Naive thymus-derived CD4-positive, alpha-beta T cell (primary cell): ENCODE results near the gene CAMK2D. TPM values are rescaled to one million over a fixed set of nuclear protein-coding genes. Genes with fewer than 3 reads are reported as not detected.
"Not testable (repeated sequence)": the region's sequence is repeated elsewhere in the genome, so short reads cannot be mapped to it uniquely, and the experiment has no call there.

ENCODE experiments used
- ATAC-seq: fragments of 150-1000 bp; cut with Tn5 transposase; 2 replicates; pipeline ENCODE4 v1.10.0; 2021; ENCODE audit warnings: mild to moderate bottlenecking, moderate library complexity
- CTCF ChIA-PET: fragments of 350-600 bp; sonication (Branson Sonifier 250); formaldehyde crosslinking; loops from one replicate; lab custom pipeline; 2021; ENCODE audit warnings: antibody characterized with exemption; lab: Charles Lee
- POLR2A ChIA-PET: fragments of 350-600 bp; sonication (Branson Sonifier 250); formaldehyde crosslinking; loops from one replicate; lab custom pipeline; 2021; ENCODE audit warnings: antibody characterized with exemption, inconsistent platforms; lab: Charles Lee
- DNase-seq, 9 donors: peaks; one replicate each; pipeline versions ENCODE4 v3.0.0 to v3.0.0-alpha.2; 2020 to 2022; ENCODE audit warnings: mixed read lengths in 1 of 9
- H3K27ac ChIP-seq: one replicate; pipeline ENCODE4 v1.7.0; 2013; ENCODE audit warnings: mild to moderate bottlenecking, low read depth, low read length, moderate library complexity
- H3K27me3 ChIP-seq, 2 donors: one replicate each; pipeline ENCODE4 v1.7.0; 2013; ENCODE audit warnings: low read length in 2 of 2, mild to moderate bottlenecking in 2 of 2, moderate library complexity in 2 of 2; ENCODE audit not compliant: control insufficient read depth in 2 of 2, insufficient read depth in 2 of 2
- H3K36me3 ChIP-seq, 3 experiments: 1 replicate in 2 of 3; 2 replicates in 1 of 3; pipeline ENCODE4 v1.7.0; 2013; ENCODE audit warnings: low read length in 3 of 3, mild to moderate bottlenecking in 3 of 3, moderate library complexity in 1 of 3; ENCODE audit not compliant: insufficient read depth in 3 of 3, control insufficient read depth in 2 of 3
- H3K4me1 ChIP-seq, 2 donors: one replicate each; pipeline ENCODE4 v1.7.0; 2013; ENCODE audit warnings: low read length in 2 of 2, mild to moderate bottlenecking in 2 of 2, moderate library complexity in 1 of 2; ENCODE audit not compliant: control insufficient read depth in 2 of 2, insufficient read depth in 2 of 2
- H3K4me3 ChIP-seq: 2 replicates; pipeline ENCODE4 v1.7.0; 2013; ENCODE audit warnings: mild to moderate bottlenecking, low read length
- H3K9me3 ChIP-seq, 3 experiments: 1 replicate in 2 of 3; 2 replicates in 1 of 3; pipeline ENCODE4 v1.7.0; 2013; ENCODE audit warnings: low read length in 3 of 3; ENCODE audit not compliant: control insufficient read depth in 2 of 3
- H3K27ac Mint-ChIP-seq, 9 donors: one replicate each; pipeline ENCODE4 v1.8.0; 2020 to 2022; ENCODE audit warnings: mixed read lengths in 9 of 9, mild to moderate bottlenecking in 8 of 9, moderate library complexity in 5 of 9, inconsistent platforms in 2 of 9
- H3K27me3 Mint-ChIP-seq, 5 donors: one replicate each; pipeline ENCODE4 v1.8.0; 2021 to 2022; ENCODE audit warnings: mixed read lengths in 5 of 5, mild to moderate bottlenecking in 1 of 5
- H3K36me3 Mint-ChIP-seq, 5 donors: one replicate each; pipeline ENCODE4 v1.8.0; 2020 to 2022; ENCODE audit warnings: mixed read lengths in 5 of 5, mild to moderate bottlenecking in 3 of 5, inconsistent platforms in 1 of 5
- H3K4me1 Mint-ChIP-seq, 7 donors: one replicate each; pipeline ENCODE4 v1.8.0; 2020 to 2022; ENCODE audit warnings: mixed read lengths in 7 of 7, mild to moderate bottlenecking in 3 of 7, inconsistent platforms in 1 of 7
- H3K4me3 Mint-ChIP-seq, 10 donors: one replicate each; pipeline ENCODE4 v1.8.0; 2020 to 2022; ENCODE audit warnings: mild to moderate bottlenecking in 10 of 10, mixed read lengths in 10 of 10, moderate library complexity in 6 of 10, inconsistent platforms in 2 of 10
- H3K9me3 Mint-ChIP-seq, 11 donors: one replicate each; pipeline ENCODE4 v1.8.0; 2020 to 2022; ENCODE audit warnings: mixed read lengths in 11 of 11, mild to moderate bottlenecking in 4 of 11, inconsistent platforms in 1 of 11, moderate library complexity in 1 of 11
- intact Hi-C, 2 donors: fragments of 100-400 bp; cut with micrococcal nuclease; formaldehyde crosslinking; loops; one replicate each; pipeline ENCODE4 v1.15.1; 2023
- polyA plus RNA-seq, 2 donors: library from polyadenylated mRNA; unstranded; fragments of 300-500 nt; fragmentation: Illumina TruSeq; gene quantifications; one replicate each; pipeline ENCODE4 v1.2.3, GENCODE V29; 2021
- total RNA-seq, 6 experiments: library from RNA in 5 of 6; stranded (reverse) in 5 of 6; gene quantifications; 1 replicate in 5 of 6; 2 replicates in 1 of 6; pipeline ENCODE4 v1.2.3 and lab custom pipeline; 2021 to 2026

Gene CAMK2D
- total and polyA plus RNA-seq, 7 experiments from 2014 or later, result 13.5 to 41.2 (median 36.1) TPM

DNA sequence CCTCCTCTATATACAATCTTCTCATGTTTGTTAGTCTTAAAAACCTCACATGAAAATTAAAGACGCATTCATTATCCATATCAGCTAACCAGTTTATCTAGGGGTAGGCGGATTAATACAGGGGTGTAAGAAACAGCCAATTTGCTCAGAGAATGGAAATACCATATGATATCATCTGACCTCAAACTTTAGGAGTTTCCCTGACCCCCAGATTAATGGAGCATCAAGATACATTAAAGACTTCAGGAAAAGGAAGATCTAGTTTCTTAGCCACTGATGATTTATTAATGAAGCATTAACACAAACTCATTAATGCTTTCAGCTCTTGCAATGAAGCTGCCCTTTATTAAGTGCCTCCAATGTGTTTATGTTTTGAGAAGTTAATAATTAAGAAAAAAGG, 67.5 kb downstream of the CAMK2D start:
- CTCF ChIA-PET, result interaction anchor here (1.5 kb wide), 1 partner anchor 11 kb away, joined by 3 read pairs; no protein-coding TSS in a partner anchor
- peaks cover 7 to 9% of the 10 kb centered on the region in 2 donors for H3K4me1 ChIP-seq
- Mint-ChIP-seq H3K27ac (peak overlapping the region in 6 of 9 donors; percentile 6 to 46 (median 23)), H3K4me3 (peak overlapping the region in 1 of 10 donors; percentile 23), H3K36me3 (peaks cover 0 to 20% (median 6%) of the 10 kb centered on the region in 5 donors), H3K9me3 (no peaks in the 10 kb centered on the region), H3K4me1 (peaks cover 10 to 37% (median 24%) of the 10 kb centered on the region in 7 donors), H3K27me3 (no peaks in the 10 kb centered on the region)
- intact Hi-C loops, result loop anchor here in 1 of 2 donors (5.0 kb wide), 1 partner anchor 33 kb away; no protein-coding TSS in a partner anchor
- no peak for DNase-seq
- H3K36me3 ChIP-seq, result no peaks in the 10 kb centered on the region
- POLR2A ChIA-PET, result interaction anchor here (1.4 kb wide), 1 partner anchor 17 kb away, joined by 3 read pairs; no protein-coding TSS in a partner anchor
- H3K27me3 ChIP-seq, result no peaks in the 10 kb centered on the region
- ATAC-seq, result no peak
- H3K9me3 ChIP-seq, result no peaks in the 10 kb centered on the region
- no peak overlapping the region for H3K4me3 ChIP-seq
- no peak overlapping the region for H3K27ac ChIP-seq

DNA sequence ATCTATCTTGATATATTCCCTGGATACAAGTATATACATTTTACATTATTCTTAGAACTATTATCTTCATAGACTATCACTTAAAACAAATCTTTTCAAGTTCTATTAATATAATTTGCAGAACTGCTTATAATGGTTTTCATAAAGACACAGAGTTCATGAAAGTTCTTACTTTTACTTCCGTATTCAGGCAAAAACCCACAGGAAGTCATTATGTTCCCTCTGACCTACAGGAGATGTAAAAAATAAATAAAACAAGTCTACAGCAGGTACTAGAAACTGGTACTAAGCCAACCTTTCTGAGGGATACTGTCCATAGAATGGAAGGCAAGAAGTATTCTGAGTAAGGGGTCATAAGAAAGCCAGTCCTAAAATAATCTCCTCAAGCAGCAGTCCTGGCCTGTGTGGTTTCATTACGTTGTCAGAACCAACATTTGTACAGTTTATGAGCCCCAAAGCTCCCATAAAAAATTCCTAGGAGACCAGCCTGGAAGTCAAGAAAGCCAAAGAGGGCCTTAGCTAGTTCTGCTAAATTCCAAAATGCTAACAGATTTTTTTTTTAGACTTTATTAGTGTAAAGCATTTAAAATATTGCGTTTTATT, 68.6 kb downstream of the CAMK2D start:
- ChIA-PET POLR2A (interaction anchor here (1.4 kb wide), 1 partner anchor 16 kb away, joined by 3 read pairs; no protein-coding TSS in a partner anchor), CTCF (interaction anchor here (1.5 kb wide), 1 partner anchor 12 kb away, joined by 3 read pairs; no protein-coding TSS in a partner anchor)
- intact Hi-C loops, result loop anchor here (1.0 to 5.0 kb wide), 3 partner anchors 10 to 34 kb away; no protein-coding TSS in a partner anchor
- Mint-ChIP-seq H3K9me3 (no peaks in the 10 kb centered on the region), H3K4me1 (peaks cover 13 to 43% (median 31%) of the 10 kb centered on the region in 7 donors), H3K4me3 (peak overlapping the region in 8 of 10 donors; percentile 41 to 62 (median 51)), H3K36me3 (peaks cover 0 to 26% (median 3%) of the 10 kb centered on the region in 5 donors), H3K27me3 (no peaks in the 10 kb centered on the region), H3K27ac (peak overlapping the region in 7 of 9 donors; percentile 36 to 87 (median 57))
- H3K4me3 ChIP-seq, result peak overlapping the region; percentile 43
- H3K9me3 ChIP-seq, result no peaks in the 10 kb centered on the region
- ATAC-seq, result peak; percentile 53
- peaks cover 8 to 9% of the 10 kb centered on the region in 2 donors for H3K4me1 ChIP-seq
- no peaks in the 10 kb centered on the region for H3K36me3 ChIP-seq
- no peak overlapping the region for H3K27ac ChIP-seq
- no peaks in the 10 kb centered on the region for H3K27me3 ChIP-seq
- peak in 2 of 9 donors; percentile 10 to 29 for DNase-seq

DNA sequence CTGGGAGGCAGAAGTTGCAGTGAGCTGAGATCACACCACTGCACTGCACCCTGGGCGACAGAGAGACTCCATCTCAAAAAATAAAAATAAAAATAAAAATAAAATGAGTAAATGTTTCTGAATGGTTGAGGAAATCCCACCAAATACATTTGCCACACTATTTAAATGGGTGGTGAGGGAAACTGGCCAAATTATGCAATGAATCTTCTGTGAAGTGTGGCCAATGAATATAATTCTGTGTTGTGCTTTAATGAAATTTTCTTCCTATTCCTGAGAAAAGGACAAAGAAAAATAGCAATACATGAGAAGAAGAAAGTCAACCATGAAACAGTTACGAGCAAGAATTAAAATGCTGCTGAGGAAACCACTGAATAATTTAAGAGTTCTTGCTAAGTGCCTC, 69.9 kb downstream of the CAMK2D start:
- Mint-ChIP-seq H3K4me3 (no peak overlapping the region), H3K4me1 (peaks cover 16 to 54% (median 40%) of the 10 kb centered on the region in 7 donors), H3K36me3 (peaks cover 3 to 27% (median 8%) of the 10 kb centered on the region in 5 donors), H3K27me3 (no peaks in the 10 kb centered on the region), H3K9me3 (no peaks in the 10 kb centered on the region), H3K27ac (no peak overlapping the region)
- Histone ChIP-seq H3K9me3 (no peaks in the 10 kb centered on the region), H3K4me3 (no peak overlapping the region), H3K27me3 (no peaks in the 10 kb centered on the region), H3K4me1 (peaks cover 15 to 18% of the 10 kb centered on the region in 2 donors), H3K27ac (no peak overlapping the region), H3K36me3 (no peaks in the 10 kb centered on the region)
- no peak for ATAC-seq
- intact Hi-C loops, result loop anchor here (1.0 to 5.0 kb wide), 3 partner anchors 8 to 36 kb away; no protein-coding TSS in a partner anchor
- POLR2A ChIA-PET, result no interaction called here
- DNase-seq, result no peak
- CTCF ChIA-PET, result no interaction called here

DNA sequence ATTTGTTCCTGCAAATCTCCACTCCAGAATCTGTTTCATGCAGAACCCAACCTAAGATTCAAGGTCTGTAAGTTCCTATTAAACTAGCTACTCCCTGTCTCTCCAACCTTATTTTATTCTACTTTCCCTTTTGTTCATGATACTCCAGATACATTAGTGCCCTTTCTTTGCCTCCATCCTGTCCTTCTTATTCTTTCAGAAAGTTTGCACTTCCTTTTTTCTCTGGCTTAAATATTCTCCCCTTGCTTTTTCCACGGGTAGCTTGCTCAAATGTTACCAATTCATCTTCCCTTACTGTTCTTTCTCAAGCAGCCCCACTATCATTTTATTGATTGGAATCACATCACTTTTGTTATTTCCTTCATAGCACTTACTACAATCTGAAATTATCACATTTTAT, 72.1 kb downstream of the CAMK2D start:
- Histone ChIP-seq H3K36me3 (no peaks in the 10 kb centered on the region), H3K4me1 (peaks cover 21 to 25% of the 10 kb centered on the region in 2 donors), H3K27ac (no peak overlapping the region), H3K4me3 (no peak overlapping the region), H3K27me3 (no peaks in the 10 kb centered on the region), H3K9me3 (no peaks in the 10 kb centered on the region)
- Mint-ChIP-seq H3K9me3 (no peaks in the 10 kb centered on the region), H3K27me3 (no peaks in the 10 kb centered on the region), H3K4me3 (peak overlapping the region in 3 of 10 donors; percentile 2 to 10 (median 9)), H3K27ac (peak overlapping the region in 8 of 9 donors; percentile 3 to 46 (median 16)), H3K4me1 (peaks cover 16 to 59% (median 49%) of the 10 kb centered on the region in 7 donors), H3K36me3 (peaks cover 3 to 27% (median 8%) of the 10 kb centered on the region in 5 donors)
- POLR2A ChIA-PET, result interaction anchor here (1.0 to 2.1 kb wide), 3 partner anchors 11 to 73 kb away, joined by 3 to 6 read pairs (median 3); no protein-coding TSS in a partner anchor
- intact Hi-C loops, result no loop called here
- CTCF ChIA-PET, result interaction anchor here (1.0 kb wide), 1 partner anchor 15 kb away, joined by 3 read pairs; no protein-coding TSS in a partner anchor
- ATAC-seq (no peak), DNase-seq (no peak)

DNA sequence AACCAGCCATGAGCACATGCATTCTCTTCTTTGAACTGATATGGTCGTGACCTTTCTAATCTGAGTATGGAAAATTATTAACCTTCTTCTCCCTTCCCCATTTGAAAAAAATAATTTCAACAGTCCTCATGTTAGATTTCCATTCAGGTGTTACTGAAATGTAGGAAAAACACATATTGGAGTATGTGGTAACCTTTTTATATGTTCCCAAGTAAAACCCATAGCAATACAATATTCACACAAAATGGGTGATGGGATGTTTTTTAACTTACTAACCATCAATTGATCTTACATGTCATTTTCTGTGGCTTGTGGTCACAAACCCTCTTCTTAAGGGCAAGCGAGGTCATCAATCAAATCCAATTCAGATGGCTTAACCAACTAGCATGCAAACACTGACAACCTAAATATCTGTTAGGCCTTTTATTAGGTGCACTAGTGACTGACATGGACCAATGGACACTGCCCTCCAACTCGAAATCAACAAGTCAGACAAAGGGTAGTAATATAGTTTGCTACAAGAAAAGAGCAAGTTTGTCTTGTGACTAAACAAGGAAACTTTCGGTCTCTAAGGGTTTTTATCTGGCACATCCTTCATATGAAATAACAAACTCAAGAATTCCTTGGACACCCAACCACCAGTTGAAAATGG, 74.3 kb downstream of the CAMK2D start:
- Histone ChIP-seq H3K4me3 (no peak overlapping the region), H3K27ac (no peak overlapping the region), H3K9me3 (no peaks in the 10 kb centered on the region), H3K36me3 (no peaks in the 10 kb centered on the region), H3K27me3 (no peaks in the 10 kb centered on the region), H3K4me1 (peaks cover 27 to 30% of the 10 kb centered on the region in 2 donors)
- H3K9me3 Mint-ChIP-seq, result no peaks in the 10 kb centered on the region
- H3K4me1 Mint-ChIP-seq, result peaks cover 26 to 69% (median 64%) of the 10 kb centered on the region in 7 donors
- ChIA-PET POLR2A (interaction anchor here (0.7 kb wide), 1 partner anchor 66 kb away, joined by 3 read pairs; no protein-coding TSS in a partner anchor), CTCF (no interaction called here)
- H3K27ac Mint-ChIP-seq, result peak overlapping the region in 5 of 9 donors; percentile 4 to 57 (median 48)
- H3K4me3 Mint-ChIP-seq, result peak overlapping the region in 3 of 10 donors; percentile 2 to 53 (median 32)
- H3K27me3 Mint-ChIP-seq, result no peaks in the 10 kb centered on the region
- peaks cover 3 to 34% (median 8%) of the 10 kb centered on the region in 5 donors for H3K36me3 Mint-ChIP-seq
- ATAC-seq (no peak), DNase-seq (no peak)
- intact Hi-C loops, result loop anchor here in 1 of 2 donors (1.0 kb wide), 1 partner anchor 9 kb away; no protein-coding TSS in a partner anchor

DNA sequence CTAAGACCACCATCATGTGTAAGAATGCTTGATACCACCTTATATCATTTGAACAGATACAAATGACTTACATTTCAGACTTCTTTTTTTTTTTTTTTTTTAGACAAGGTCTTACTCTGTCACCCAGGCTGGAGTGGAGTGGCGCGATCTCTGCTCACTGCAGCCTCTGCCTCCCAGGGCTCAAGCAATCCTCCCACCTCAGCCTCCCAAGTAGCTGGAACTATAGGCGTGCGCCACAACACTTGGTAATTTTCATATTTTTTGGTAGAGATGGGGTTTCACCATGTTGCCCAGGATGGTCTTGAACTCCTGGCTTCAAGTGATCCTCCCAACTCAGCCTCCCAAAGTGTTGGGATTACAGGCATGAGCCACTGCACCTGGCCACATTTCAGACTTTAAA, 76.4 kb downstream of the CAMK2D start:
- H3K9me3 ChIP-seq, H3K27me3 ChIP-seq, H3K27ac ChIP-seq, H3K4me3 ChIP-seq, DNase-seq, H3K27me3 Mint-ChIP-seq, H3K36me3 ChIP-seq, CTCF ChIA-PET, ATAC-seq, H3K9me3 Mint-ChIP-seq: not testable (repeated sequence)
- POLR2A ChIA-PET, result interaction anchor here (0.7 to 2.3 kb wide), 4 partner anchors 8 to 120 kb away, joined by 5 to 7 read pairs (median 5); no protein-coding TSS in a partner anchor
- Mint-ChIP-seq H3K27ac (peak overlapping the region in 7 of 9 donors; percentile 81 to 92 (median 89)), H3K4me1 (peaks cover 22 to 71% (median 67%) of the 10 kb centered on the region in 7 donors), H3K36me3 (peaks cover 4 to 41% (median 17%) of the 10 kb centered on the region in 5 donors), H3K4me3 (peak overlapping the region in 1 of 10 donors; percentile 76)
- peaks cover 27 to 30% of the 10 kb centered on the region in 2 donors for H3K4me1 ChIP-seq
- intact Hi-C loops, result loop anchor here in 1 of 2 donors (2.0 kb wide), 1 partner anchor 14 kb away; no protein-coding TSS in a partner anchor
